ENCODE measurements around the gene PCLAF. TPM values are rescaled to one million over a fixed set of nuclear protein-coding genes. Genes with fewer than 3 reads are reported as not detected.

Gene PCLAF
- total and polyA plus RNA-seq, 2 of the 4 experiments (the other 2 are of a cell fraction): 12.9 to 60.5 TPM

GRCh38 chr15:64425221-64425620 lies 44.0 kb upstream of the PCLAF start:
- in situ Hi-C loops (cut with MboI; ENCODE audit: low sequenced_read_pairs) (loop anchor here (5.0 kb wide), 1 partner anchor 242 kb away; no protein-coding TSS in a partner anchor), dilution Hi-C loops (cut with HindIII; ENCODE audit: low sequenced_read_pairs, unreplicated experiment) (no loop called here), intact Hi-C loops (cut with micrococcal nuclease) (loop anchor here (5.0 kb wide), 1 partner anchor 302 kb away; no protein-coding TSS in a partner anchor)
- Histone ChIP-seq H3K27me3 (ENCODE audit: control insufficient read depth, insufficient read depth, low read length) (no peaks in the 10 kb centered on the region), H2AFZ (replicated peaks; ENCODE audit: low read length, poor library complexity) (no peak overlapping the region), H3K4me1 (ENCODE audit: control insufficient read depth, insufficient read depth, low read length) (peaks cover 4% of the 10 kb centered on the region; the same call in 1 of the 2 replicates), H2BK120ac (ENCODE audit: low read depth, low read length) (no peak overlapping the region), H4K5ac (ENCODE audit: low read depth, low read length) (no peak overlapping the region), H3K79me1 (ENCODE audit: low read depth in 1 of 2, low read length in 2 of 2) (peaks cover 3 to 17% of the 10 kb centered on the region in 2 experiments; a peak in 3 of 4 replicates), H3K9ac (ENCODE audit: low read depth, low read length) (no peak overlapping the region), H2AK5ac (ENCODE audit: low read depth, low read length) (no peak overlapping the region), H3K18ac (ENCODE audit: low read depth, low read length) (no peak overlapping the region), H3K23ac (ENCODE audit: low read depth, low read length) (no peak overlapping the region), H3K27ac (ENCODE audit: insufficient read depth, low read length) (no peak overlapping the region), H4K91ac (ENCODE audit: insufficient read depth, low read depth, low read length) (no peak overlapping the region), H3K4me2 (ENCODE audit: low read depth, low read length) (no peak overlapping the region), H3K36me3 (ENCODE audit: control insufficient read depth, insufficient read depth, low read length) (peaks cover 18% of the 10 kb centered on the region), H3K14ac (replicated peaks; ENCODE audit: low read depth, low read length) (no peak overlapping the region), H2BK5ac (ENCODE audit: low read depth, low read length, poor library complexity, severe bottlenecking) (no peak overlapping the region), H3K56ac (ENCODE audit: extremely low read depth, insufficient read depth, low read length) (no peak overlapping the region), H4K8ac (ENCODE audit: low read depth in 2 of 2, low read length in 2 of 2) (no peak overlapping the region), H3K4ac (ENCODE audit: low read depth, low read length) (no peak overlapping the region), H4K20me1 (ENCODE audit: insufficient read depth, low read length) (no peaks in the 10 kb centered on the region), H2AK9ac (replicated peaks; ENCODE audit: low read depth, low read length, poor library complexity) (no peak overlapping the region), H2BK20ac (ENCODE audit: low read depth, low read length) (no peak overlapping the region), H2BK15ac (ENCODE audit: low read depth, low read length) (no peak overlapping the region), H3K4me3 (ENCODE audit: insufficient read depth, low read depth, low read length) (no peak overlapping the region), H3K9me1 (ENCODE audit: insufficient read depth, low read length) (no peaks in the 10 kb centered on the region), H3K9me3 (ENCODE audit: control insufficient read depth, insufficient read depth, low read length) (no peaks in the 10 kb centered on the region)
- WGBS, 2 experiments (ENCODE audit: extremely low coverage in 2 of 2, insufficient read length in 1 of 2): 100% methylated on average over 1 of the region's 3 CpGs; no CpG with 5 or more reads in 1 of the 2 experiments
- no TSS peak for BruUV-seq (replicated peaks)
- ChIA-PET POLR2A (ENCODE audit: unreplicated experiment) (no interaction called here), CTCF (no interaction called here)
- DNase-seq (no peak), ATAC-seq (ENCODE audit: low read depth) (no peak)
- TF ChIP-seq RCOR1 (IDR thresholded peaks at IDR 0.05; ENCODE audit: insufficient replicate concordance, low read length) (no peak), MXI1 (IDR thresholded peaks at IDR 0.05; ENCODE audit: borderline replicate concordance, low read depth, low read length) (no peak), MAFK (IDR thresholded peaks at IDR 0.05; ENCODE audit: low read depth, low read length) (no peak), NFE2L2 (IDR thresholded peaks at IDR 0.05; ENCODE audit: low read depth, low read length) (no peak), POLR2A (IDR thresholded peaks at IDR 0.05; ENCODE audit: low read depth, low read length) (no peak), USF2 (IDR thresholded peaks at IDR 0.05; ENCODE audit: low read depth, low read length) (no peak), RFX5 (IDR thresholded peaks at IDR 0.05; ENCODE audit: low read depth, low read length) (no peak), FOS (IDR thresholded peaks at IDR 0.05; ENCODE audit: low read depth, low read length) (no peak), RAD21 (IDR thresholded peaks at IDR 0.05; ENCODE audit: low read length) (no peak), BHLHE40 (IDR thresholded peaks at IDR 0.05; ENCODE audit: low read depth, low read length) (no peak), MAZ (IDR thresholded peaks at IDR 0.05; ENCODE audit: borderline replicate concordance, low read depth, low read length) (no peak), CEBPB (IDR thresholded peaks at IDR 0.05; ENCODE audit: low read depth, low read length) (no peak), CTCF (conservative IDR thresholded peaks at IDR 0.05; ENCODE audit: low read depth, low read length) (no peak), CHD1 (IDR thresholded peaks at IDR 0.05; ENCODE audit: low read depth, low read length) (no peak)
